ENCODE measurements around the gene CCNI2. TPM values are rescaled to one million over a fixed set of nuclear protein-coding genes. Genes with fewer than 3 reads are reported as not detected.

The CCNI2 gene, protein sequence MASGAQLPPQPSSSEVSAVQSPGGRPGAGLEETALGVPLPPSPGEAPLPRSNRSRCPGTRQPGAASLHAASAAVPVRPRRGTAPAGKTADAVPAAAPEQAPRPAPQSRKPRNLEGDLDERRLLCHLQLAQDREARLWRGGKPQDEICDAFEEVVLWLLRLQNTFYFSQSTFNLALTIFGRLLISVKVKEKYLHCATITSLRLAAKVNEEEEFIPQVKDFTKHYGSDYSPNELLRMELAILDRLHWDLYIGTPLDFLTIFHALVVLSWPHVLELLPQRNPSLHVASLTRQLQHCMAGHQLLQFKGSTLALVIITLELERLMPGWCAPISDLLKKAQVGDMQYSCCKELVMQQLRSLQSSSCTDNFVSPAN
- 0.49 TPM for total RNA-seq (2021; ENCODE audit: unreplicated experiment)
- polyA plus RNA-seq (2012; ENCODE audit: insufficient read length): 1.4 TPM
- percentile 19 among the genes with signal in this experiment for Bru-seq, nascent RNA
- BruChase-seq, experiment 1, labeled RNA remaining after a 2-hour chase: percentile 17 among the genes with signal in this experiment
- percentile 18 among the genes with signal in this experiment for BruChase-seq, experiment 2, labeled RNA remaining after a 6-hour chase
- long read RNA-seq: 0 reads

DNA sequence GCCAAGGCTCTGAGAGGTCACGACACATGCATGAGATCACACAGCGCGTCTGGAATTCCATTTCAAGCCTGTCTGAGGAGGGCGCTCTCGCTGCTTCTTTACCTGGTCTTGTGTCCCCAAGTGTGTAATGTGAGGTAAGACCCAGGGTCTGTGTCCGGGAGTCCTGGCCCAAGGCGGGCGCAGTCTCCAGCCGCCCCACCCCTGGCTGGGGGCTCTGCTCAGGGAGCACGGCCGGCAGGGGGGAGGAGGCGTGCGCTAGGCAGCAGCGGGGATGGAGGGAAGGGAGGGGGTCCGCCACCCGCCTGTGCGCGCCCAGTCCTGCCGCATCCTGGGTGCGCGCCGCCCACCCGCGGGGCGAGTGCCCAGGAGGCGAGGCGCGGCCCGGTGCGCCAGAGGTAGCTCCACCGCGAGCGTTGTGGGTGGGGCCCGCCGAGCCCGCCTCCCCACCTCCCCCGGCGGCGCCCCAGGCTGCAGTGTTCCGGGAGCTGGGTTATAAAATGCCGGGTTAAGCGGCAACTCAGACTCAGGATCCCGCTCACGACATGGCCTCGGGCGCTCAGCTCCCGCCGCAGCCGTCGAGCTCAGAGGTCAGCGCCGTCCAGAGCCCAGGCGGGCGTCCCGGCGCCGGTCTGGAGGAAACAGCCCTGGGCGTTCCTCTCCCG, at the start of gene CCNI2:
TSS of gene CCNI2 (plus strand) at position 473 of the 662 bp plus-strand sequence. CDS start at position 543, 70 bp downstream.
- peak; percentile 84 for ATAC-seq
- H3K27ac ChIP-seq (ENCODE audit: low read length): no peak within 1 kb of the TSS
- POLR2A ChIA-PET: interaction anchor here (0.7 kb wide), 1 partner anchor 11 kb away, joined by 3 read pairs; no protein-coding TSS in a partner anchor

DNA sequence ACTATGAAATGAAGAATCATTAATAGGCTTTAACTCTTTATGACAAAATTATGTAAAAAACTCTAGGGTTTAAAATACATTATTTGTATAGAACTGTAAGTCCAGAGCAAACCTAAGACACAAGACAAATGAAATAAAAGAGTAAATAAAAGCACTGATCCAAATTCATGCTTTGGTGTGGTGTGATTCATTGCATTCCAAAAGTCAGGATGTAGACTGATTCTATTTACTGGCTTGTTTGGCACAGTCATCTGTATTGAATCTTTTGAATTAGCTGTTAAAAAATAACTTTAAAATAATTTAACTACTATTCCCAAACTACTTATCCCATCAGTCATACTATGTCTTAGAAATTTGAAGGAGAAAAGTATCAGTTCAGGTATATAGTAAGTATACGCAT, 42.4 kb upstream of the CCNI2 start:
- H3K9me3 ChIP-seq (ENCODE audit: control insufficient read depth, insufficient read depth, low read depth, low read length): no peaks in the 10 kb centered on the region
- peaks cover 16% of the 10 kb centered on the region; the same call in 1 of the 2 replicates for H3K36me3 ChIP-seq (ENCODE audit: control insufficient read depth, insufficient read depth, low read length)
- CTCF ChIA-PET: no interaction called here
- H3K4me3 ChIP-seq (ENCODE audit: low read depth in 2 of 2, low read length in 2 of 2): no peak overlapping the region
- no peak overlapping the region for H3K27ac ChIP-seq (ENCODE audit: low read length)
- no peaks in the 10 kb centered on the region for H3K27me3 ChIP-seq (ENCODE audit: control insufficient read depth, insufficient read depth, low read length)
- no TSS peak for BruUV-seq (replicated peaks)
- DNase-seq (ENCODE audit: low read depth, low spot score): no peak
- no peaks in the 10 kb centered on the region for H3K4me1 ChIP-seq (ENCODE audit: control insufficient read depth, insufficient read depth, low read length)
- TF ChIP-seq POLR2AphosphoS5 (IDR thresholded peaks at IDR 0.05; ENCODE audit: low read depth, low read length) (no peak), TCF7L2 (IDR thresholded peaks at IDR 0.05; ENCODE audit: low read depth, low read length) (no peak), SIN3A (IDR thresholded peaks at IDR 0.05; ENCODE audit: borderline replicate concordance, insufficient read depth, low read depth, low read length) (no peak)
- TF ChIP-seq, protein P1, sequence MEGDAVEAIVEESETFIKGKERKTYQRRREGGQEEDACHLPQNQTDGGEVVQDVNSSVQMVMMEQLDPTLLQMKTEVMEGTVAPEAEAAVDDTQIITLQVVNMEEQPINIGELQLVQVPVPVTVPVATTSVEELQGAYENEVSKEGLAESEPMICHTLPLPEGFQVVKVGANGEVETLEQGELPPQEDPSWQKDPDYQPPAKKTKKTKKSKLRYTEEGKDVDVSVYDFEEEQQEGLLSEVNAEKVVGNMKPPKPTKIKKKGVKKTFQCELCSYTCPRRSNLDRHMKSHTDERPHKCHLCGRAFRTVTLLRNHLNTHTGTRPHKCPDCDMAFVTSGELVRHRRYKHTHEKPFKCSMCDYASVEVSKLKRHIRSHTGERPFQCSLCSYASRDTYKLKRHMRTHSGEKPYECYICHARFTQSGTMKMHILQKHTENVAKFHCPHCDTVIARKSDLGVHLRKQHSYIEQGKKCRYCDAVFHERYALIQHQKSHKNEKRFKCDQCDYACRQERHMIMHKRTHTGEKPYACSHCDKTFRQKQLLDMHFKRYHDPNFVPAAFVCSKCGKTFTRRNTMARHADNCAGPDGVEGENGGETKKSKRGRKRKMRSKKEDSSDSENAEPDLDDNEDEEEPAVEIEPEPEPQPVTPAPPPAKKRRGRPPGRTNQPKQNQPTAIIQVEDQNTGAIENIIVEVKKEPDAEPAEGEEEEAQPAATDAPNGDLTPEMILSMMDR (IDR thresholded peaks at IDR 0.05): no peak
- TF ChIP-seq, protein P2, sequence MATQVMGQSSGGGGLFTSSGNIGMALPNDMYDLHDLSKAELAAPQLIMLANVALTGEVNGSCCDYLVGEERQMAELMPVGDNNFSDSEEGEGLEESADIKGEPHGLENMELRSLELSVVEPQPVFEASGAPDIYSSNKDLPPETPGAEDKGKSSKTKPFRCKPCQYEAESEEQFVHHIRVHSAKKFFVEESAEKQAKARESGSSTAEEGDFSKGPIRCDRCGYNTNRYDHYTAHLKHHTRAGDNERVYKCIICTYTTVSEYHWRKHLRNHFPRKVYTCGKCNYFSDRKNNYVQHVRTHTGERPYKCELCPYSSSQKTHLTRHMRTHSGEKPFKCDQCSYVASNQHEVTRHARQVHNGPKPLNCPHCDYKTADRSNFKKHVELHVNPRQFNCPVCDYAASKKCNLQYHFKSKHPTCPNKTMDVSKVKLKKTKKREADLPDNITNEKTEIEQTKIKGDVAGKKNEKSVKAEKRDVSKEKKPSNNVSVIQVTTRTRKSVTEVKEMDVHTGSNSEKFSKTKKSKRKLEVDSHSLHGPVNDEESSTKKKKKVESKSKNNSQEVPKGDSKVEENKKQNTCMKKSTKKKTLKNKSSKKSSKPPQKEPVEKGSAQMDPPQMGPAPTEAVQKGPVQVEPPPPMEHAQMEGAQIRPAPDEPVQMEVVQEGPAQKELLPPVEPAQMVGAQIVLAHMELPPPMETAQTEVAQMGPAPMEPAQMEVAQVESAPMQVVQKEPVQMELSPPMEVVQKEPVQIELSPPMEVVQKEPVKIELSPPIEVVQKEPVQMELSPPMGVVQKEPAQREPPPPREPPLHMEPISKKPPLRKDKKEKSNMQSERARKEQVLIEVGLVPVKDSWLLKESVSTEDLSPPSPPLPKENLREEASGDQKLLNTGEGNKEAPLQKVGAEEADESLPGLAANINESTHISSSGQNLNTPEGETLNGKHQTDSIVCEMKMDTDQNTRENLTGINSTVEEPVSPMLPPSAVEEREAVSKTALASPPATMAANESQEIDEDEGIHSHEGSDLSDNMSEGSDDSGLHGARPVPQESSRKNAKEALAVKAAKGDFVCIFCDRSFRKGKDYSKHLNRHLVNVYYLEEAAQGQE (IDR thresholded peaks at IDR 0.05; ENCODE audit: insufficient read depth in 1 of 2, low read depth in 2 of 2, low read length in 1 of 2): no peak
- no peak for ATAC-seq
- in situ Hi-C loops (cut with HindIII; ENCODE audit: low pct_unique_long_range_greater_than_20kb, low sequenced_read_pairs): no loop called here
- intact Hi-C loops (cut with micrococcal nuclease; ENCODE audit: unreplicated experiment): no loop called here
- POLR2A ChIA-PET: no interaction called here

More for the DNA sequence above, at the start of gene CCNI2:
- no peaks in the 10 kb centered on the region for H3K36me3 ChIP-seq (ENCODE audit: control insufficient read depth, insufficient read depth, low read length)
- no peak for DNase-seq (ENCODE audit: low read depth, low spot score)
- intact Hi-C loops (cut with micrococcal nuclease; ENCODE audit: unreplicated experiment) (no loop called here), in situ Hi-C loops (cut with HindIII; ENCODE audit: low pct_unique_long_range_greater_than_20kb, low sequenced_read_pairs) (no loop called here)
- no peaks in the 10 kb centered on the region for H3K9me3 ChIP-seq (ENCODE audit: control insufficient read depth, insufficient read depth, low read depth, low read length)
- no TSS peak for BruUV-seq (replicated peaks)
- TF ChIP-seq TCF7L2 (IDR thresholded peaks at IDR 0.05; ENCODE audit: low read depth, low read length) (no peak), POLR2AphosphoS5 (IDR thresholded peaks at IDR 0.05; ENCODE audit: low read depth, low read length) (no peak), SIN3A (IDR thresholded peaks at IDR 0.05; ENCODE audit: borderline replicate concordance, insufficient read depth, low read depth, low read length) (no peak)
- TF ChIP-seq, protein P1 (IDR thresholded peaks at IDR 0.05): peak; percentile 70
- TF ChIP-seq, protein P2 (IDR thresholded peaks at IDR 0.05; ENCODE audit: insufficient read depth in 1 of 2, low read depth in 2 of 2, low read length in 1 of 2): no peak
- H3K4me1 ChIP-seq (ENCODE audit: control insufficient read depth, insufficient read depth, low read length): no peaks in the 10 kb centered on the region
- CTCF ChIA-PET: interaction anchor here (0.8 to 1.7 kb wide), 2 partner anchors 11 to 73 kb away, joined by 3 to 6 read pairs; no protein-coding TSS in a partner anchor
- peak within 1 kb of the TSS; percentile 44 to 59 for H3K4me3 ChIP-seq (ENCODE audit: low read depth in 2 of 2, low read length in 2 of 2)
- H3K27me3 ChIP-seq (ENCODE audit: control insufficient read depth, insufficient read depth, low read length): peaks cover 6% of the 10 kb centered on the region

Data from Panc1 (cell line).